HG03432 (cell line): ENCODE data around the gene TTLL11.
"Not testable (repeated sequence)": the region's sequence is repeated elsewhere in the genome, so short reads cannot be mapped to it uniquely, and the experiment has no call there.

Experiments used
- ATAC-seq: cut with Tn5 transposase; IDR thresholded peaks from one replicate; pipeline ENCODE4 v1.9.1; 2021; ENCODE audit warnings: mild to moderate bottlenecking, moderate library complexity; ENCODE audit not compliant: unreplicated experiment

The TTLL11 gene

DNA sequence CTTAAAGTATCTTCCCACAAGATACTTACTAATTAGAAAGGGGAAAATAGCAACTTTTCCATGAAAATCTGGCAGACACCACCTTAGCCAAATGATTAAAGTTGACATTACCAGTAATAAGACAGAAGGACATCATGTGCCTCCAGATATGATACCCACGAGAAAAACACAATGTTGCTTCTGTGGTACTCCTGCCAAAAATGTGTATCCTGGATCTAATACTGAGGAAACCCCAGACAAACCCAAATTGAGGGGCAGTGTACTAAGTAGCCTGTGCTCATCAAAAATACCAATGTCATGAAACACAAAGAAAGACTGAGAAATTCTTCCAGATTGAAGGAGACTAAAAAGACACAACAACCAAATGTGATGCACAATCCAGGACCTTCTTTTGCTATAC lies 85.3 kb downstream of the TTLL11 start:
- no peak for ATAC-seq

DNA sequence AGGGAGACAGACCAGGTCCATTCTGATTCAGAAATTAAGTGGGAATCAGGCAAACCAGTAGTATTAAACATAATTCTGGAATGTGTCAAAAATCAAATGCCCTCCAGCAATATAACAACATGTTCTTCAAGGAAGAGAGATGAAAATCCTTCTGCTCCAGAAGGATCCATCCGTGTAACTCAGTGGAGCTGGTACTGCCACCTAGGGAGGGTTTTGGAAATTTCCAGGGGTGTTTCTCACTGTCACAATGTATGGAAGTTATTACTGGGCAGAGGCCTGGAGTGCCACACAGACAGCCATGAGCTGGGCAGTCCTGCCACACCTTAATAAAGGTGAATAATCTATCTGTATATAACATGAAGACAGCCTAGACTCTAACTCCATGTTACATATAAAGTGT lies 87.5 kb downstream of the TTLL11 start:
- ATAC-seq, result no peak

DNA sequence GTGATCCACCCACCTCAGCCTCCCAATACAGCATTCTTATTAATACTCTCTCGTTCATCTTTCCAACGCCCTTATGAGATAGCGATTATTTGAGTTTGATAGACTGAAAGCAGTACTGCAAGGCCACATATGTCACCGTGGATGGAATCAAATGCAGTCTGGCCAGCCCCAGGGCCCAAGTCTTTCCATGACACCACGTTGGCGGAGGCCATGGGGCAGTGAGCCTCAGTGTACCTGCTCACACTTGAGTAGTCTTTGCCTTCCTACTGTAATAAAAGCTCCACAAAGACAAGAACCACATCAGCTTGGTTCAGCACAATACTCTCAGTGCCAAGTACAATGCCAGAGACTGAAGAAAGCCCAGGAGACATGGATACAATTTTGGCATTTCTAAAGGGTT lies 88.5 kb downstream of the TTLL11 start:
- no peak for ATAC-seq

DNA sequence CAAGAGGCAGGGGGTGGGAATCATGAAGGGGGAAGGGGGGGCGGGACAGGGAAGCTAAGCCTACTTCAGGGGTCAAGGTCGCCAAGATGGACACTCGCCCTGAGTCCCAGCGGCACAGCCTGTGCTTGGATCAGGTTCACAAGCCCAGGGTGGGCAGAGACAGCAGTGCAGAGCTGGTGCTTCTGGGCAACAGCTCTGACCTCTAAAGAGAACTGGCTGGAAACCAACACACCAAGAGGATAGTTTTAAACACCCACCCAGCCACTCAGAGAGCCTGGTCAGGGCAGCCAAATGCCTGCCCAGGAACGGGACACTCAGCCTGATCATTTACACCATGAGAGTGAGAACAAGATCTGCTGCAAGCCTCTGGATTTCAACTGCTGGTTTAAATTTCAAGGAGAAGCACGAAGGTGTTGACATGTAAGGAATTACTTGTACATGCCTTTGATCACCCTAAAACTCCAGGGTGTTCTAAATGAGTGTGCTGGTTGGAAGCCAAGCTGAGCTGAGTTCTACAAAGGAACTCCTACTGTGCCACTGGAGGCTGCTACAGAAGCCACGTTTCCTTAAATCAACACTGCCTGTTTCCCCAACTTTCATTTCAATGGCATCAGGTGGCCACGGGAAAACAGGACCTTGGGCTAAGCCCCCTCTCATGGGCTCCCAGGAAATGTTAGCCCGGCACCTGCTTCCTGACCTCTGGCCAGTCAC lies 91.5 kb downstream of the TTLL11 start:
- ATAC-seq, result no peak

DNA sequence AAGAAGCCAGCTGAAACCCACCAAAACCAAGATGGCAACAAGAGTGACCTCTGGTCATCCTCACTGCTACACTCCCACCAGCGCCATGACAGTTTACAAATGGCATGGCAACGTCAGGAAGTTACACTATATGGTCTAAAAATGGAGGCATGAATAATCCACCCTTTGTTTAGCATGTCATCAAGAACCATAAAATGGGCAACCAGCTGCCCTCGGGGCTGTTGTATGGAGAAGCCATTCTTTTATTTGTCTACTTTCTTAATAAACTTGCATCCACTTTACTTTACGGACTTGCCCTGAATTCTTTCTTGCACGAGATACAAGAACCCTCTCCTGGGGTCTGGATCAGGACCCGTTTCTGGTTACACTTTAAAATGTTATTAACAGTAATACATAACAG lies 92.6 kb downstream of the TTLL11 start:
- ATAC-seq, result not testable (repeated sequence)

DNA sequence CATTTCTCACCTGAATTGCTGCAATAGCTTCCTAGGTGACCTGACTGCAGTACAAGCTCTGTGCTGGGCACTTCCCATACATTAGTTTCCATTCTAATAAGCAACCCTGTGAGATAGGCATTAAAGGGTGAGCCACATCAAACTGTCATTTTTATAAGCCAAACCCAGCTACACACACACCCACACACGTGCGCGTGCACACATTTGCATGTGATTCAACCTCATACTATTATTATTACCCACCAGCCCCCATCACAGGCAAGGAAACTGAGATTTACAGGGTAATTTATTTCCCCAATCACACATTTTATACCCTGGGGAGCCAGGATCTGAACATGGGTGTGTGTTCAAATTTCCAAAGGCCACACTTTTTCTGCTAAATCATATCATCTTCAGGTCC lies 93.6 kb downstream of the TTLL11 start:
- no peak for ATAC-seq

DNA sequence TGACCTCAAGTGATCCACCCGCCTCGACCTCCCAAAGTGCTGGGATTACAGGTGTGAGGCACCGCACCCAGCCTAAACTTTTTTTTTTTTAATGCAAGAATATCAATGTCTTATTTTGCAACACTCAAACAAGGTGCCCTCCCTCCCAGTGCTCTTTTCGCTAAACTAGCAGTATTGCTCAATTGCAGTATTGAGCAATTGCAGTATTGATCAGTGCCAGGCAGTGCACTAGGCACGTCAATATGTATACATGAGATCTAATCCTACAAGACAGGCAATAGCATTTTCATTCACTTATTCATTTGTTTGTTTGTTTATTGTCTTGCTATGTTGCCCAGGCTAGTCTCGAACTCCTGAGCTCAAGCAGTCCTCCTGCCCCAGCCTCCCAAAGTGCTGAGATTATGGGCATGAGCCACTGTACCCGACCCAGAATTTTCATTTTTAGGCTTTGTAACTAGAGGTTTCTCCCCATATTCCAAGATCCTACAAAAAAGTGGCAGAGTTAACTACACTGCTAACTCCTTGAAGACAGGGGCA lies 94.5 kb downstream of the TTLL11 start:
- no peak for ATAC-seq

DNA sequence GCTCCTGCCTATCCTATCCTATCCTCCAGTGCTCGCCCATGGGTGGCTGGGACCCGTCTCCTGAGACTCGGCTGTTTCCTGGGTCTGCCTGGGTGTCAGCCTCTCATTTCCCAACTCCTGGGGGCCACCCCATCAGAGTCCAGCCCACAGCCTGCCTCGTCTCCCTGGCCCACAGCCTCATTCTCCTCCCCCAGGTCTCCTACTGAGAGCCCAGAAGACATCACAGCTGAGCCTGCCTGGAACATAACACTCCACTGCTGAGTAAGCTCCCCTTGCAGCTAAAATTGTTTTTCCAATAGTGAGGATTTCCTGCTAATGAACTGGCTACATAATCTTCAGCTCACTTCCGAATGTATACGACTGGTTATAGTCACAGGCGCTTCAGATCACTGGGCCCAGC lies 95.3 kb downstream of the TTLL11 start:
- no peak for ATAC-seq

DNA sequence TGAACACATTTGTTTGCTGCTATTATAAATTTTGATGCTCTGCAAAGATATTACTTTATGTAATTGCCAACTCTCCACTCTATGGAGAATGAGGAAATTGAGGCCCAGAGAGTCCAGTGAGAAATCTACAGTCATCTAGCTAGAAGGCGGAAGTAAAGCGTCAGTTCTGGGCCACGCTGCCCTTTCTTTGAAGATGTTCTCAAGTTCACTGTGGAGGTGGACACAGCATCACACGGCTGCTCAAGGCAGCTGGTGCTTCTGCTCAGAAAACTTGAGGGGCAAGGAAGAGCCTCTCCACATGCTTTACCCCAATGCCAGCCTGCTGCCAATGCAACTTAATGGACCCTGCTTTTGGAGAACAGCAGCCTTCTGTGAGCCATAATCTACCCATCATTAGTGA lies 96.3 kb downstream of the TTLL11 start:
- ATAC-seq, result no peak

DNA sequence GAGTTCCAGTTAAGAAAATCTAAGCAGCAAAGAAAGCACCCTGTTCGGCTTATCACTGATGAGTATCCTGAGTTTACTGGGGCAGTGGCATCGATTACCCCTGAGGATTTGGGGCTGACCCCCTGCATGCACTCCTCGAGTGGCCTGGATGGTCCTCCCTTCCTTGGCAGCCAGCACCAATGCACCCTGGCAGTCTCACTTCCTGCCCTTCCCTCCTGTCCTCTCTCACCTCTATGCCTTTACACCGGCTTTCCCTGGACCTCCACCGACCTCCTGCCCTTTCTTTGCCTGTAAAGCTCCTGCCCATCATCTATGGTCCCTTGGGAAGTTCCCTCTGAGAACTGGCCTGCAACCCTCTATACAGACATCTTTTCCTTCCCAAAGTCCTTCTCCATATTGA lies 97.1 kb downstream of the TTLL11 start:
- no peak for ATAC-seq

DNA sequence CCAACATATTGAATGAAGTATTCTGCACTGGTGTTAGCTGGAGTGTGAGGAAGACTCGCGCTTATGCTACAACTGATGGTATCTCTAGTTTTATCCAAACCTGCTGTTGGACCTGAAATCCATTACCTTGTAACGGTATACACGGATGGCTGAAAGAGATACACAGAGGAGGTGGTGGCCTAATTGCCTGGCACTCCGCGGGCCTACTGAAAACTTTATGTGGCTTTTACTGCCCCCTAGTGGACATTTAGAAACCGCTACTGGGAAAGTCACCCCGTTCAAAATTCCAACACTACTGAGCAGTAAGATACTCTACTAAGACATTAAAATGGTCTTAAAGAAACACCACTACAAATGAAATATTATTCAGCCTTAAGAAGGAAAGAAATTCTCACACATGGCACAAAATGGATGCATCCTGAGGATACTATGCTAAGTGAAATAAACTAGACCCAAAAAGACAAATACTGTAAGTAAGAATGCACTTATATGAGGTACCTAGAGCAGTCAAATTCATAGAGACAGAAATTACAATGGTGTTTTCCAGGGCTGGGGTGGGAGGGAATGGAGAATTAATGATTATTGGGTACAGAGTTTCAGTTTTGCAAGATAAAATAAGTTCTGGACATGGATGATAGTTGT lies 100.4 kb downstream of the TTLL11 start:
- ATAC-seq, result peak; percentile 46

DNA sequence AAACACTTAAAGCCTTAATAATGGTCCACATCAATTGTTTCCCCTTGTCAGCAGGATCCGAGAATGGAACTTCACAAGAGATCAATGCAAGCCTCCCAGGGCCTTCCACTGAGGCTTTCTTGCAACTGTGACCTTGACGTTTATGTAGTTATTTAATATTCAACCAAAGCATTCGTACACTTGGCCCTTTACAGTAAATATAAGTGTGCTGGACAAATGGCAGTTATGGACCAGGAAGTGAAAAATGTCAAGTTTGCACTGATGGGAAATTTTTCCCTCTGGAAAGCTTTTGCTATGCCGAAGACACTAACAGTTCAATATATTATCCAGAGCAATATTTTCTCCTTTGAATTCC lies 101.8 kb downstream of the TTLL11 start:
- no peak for ATAC-seq

DNA sequence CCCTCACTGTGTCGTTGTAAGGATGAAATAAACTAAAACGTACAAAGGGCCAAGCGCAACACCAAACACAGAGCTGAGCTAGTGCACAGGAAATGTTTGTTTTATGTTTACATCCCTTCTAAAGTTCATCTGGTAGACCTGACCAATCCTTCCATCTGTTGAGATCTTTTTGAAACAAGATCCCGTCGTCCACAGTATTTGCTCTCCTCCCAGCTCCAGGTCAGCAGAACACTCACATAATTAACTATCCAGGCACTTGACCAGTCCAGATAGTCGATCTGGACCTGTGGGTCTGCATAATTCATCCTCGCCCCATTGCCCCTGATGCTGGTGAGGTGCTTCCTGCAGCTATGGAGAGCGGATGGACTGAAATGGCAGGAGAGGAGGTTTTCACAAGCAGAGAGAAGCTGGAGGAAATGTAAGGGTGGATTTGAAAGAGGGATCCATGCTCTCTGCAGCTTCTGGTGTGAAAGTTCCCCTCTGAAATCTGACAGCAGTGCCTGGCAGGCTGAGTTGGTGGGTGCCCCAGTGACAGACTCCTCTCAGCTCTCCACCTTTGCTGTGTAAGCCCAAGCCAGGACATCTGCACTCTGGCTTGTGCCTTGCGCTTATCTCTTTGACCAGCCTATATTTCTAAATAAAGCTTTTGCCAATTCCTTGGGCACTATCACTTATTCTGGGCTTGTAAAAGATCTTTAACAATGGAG lies 102.4 kb downstream of the TTLL11 start:
- no peak for ATAC-seq

DNA sequence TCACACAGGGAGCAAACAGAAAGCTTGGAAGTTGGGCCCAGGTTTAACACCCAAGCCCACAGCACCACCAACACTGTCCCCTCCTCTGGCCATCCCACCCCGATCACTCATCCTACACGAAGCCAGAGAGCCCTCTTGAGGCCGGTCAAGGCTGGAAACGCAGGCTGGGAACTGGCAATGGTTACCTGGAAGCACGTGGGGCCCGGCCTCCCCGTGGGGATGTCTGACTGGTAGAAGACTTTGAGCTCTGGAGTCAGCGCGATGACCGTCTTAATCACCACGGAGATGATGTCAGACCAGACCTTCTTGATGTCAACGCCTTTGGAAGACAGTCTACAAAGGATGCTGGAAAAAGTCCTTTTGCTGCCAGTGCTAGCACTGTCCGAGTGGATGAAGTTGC lies 104.1 kb downstream of the TTLL11 start:
- no peak for ATAC-seq

DNA sequence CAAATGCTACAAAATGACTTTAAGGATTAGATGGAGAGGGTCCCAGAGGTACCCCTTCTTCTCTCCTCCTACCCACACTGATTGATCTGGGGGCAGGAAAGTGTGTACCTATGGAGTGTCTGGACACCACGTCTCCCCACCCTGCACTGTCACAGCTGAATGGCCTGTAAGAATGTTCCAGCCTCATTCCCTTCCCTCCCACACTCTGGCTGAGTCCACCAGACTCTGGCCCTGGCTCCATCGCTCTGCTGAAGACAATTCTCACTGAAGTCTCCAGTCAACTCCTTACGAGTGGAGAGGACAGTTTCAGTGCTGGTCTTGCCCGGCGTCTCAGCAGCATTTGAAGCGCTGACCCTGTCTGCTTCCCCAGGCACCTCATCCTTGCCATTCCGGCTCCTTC lies 105.8 kb downstream of the TTLL11 start:
- no peak for ATAC-seq

DNA sequence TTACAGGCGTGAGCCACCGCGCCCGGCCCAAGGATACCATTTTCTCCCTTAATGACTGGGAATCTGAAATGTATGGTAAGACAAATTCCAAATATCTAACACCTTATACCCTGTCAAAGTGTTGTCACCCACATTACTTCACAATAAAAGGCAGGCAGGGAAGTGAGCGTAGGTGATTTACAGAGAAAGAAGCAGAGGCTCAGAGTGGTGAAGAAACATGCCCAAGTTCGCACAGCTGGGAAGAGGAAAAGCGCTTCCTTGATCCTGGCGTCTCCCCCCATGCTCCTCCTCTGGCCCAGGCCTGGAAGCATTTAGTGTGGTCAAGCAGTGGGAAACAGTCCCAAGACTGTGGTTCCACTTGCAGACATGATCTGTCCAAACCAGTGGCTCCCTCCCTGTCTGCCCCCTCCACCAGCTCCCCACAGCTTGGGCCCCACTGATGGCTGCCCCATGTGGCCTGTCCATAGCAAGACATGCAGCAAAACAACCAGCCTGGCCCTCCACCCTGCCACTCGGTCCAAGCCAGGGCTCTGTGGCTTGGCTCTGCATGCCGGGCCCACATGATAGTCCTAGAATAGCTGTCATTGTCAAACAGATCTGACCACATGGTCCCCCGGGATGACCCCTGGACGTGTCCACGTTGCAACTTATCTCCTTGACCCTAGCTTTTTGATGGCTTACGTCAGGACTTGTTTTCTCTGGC lies 107.2 kb downstream of the TTLL11 start:
- ATAC-seq, result no peak

DNA sequence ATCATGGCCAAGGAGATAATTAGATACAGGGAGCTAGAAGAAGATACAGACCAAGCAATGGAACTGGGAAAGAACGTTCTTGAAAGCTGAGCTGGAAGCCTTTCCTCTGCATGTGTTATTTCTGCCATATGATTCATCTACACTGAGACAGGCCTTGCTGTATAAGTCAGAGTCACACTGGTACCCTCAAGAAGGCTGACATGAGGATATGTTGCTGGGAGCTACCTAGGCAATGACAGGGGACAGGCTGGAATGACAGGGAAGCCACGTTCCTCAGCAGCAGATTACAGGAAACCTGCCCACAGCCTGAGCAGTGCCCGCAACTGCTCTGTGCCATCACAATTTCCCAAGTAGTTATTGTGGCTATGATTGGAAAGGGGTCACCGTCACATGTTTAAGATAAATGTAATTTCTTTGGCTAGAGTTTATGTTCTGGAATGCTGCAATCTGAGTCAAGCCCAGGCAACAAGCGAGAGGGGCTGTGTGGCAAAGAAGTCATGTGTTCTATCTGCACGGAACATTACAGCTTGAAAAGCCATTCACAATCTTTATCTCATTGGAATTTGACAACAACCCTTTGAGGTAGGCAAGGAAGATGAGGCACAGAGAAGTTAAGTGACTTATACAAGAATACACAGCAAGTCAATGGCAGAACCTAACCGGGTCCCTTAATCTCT lies 108.2 kb downstream of the TTLL11 start:
- no peak for ATAC-seq

DNA sequence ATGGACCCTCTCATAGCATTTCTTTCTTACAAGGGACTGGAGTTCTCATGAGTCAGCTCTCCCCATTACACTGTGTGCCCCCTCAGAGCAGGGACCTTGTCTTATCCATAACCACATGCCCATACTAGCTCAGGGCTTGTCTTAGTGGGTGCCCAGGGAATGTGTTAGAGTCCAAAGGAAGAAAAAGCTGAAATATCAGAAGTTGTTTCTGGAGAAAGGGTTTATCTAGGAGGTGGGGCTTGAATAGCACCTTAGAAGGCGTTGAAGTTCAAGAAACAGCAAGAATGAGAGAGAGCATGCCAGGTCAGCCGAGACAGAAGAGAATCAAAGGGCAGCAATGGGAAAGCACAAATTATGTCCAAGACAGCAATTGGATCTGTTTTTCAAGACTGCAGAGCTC lies 109.4 kb downstream of the TTLL11 start:
- no peak for ATAC-seq

DNA sequence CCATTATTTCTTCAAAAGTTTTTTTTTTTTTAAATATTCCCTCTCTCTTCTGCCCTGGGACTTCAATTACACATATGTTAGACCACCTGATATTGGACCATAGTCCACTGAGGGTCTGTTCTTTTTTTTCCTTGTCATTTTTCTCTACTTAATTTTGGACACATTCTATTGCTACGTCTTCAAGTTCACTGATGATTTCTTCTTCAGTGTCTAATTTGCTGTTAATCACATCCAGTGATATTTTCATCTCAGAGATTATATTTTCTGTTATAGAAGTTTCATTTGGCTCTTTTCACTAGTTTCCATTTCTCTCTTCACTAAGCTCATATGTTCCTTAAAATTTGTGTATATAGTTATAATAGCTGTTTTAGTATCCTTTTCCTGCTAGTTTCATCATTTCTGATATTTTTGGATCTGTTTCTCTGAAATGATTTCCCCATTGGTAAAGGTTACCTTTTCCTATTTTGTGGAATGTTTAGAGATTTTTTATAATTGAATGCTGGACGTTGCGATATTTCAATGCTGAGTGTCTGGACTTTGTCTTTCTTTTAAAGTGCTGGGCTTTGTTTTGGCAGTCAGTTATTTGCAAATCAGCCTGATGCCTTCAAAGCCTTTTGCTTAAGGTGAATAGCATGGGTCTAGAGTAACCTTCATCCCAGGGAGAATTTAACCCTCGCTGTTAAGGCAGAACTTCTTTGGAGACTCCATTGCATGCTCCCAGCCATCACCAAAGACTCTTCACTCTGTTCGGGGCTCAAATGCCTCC lies 111.8 kb downstream of the TTLL11 start:
- ATAC-seq, result no peak

DNA sequence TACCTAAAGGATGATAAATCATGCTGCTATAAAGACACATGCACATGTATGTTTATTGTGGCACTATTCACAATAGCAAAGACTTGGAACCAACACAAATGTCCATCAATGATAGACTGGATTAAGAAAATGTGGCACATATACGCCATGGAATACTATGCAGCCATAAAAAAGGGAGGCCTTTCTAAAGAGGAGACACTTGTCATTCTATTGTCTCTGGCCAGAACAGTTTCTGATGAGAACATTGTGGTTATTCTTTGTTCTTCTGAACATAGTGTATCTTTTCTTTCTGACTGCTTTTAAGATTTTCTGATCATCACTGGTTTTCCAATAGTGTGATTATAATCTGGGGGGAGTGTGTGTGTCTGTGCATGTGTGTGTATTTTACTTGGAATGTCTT lies 112.4 kb downstream of the TTLL11 start:
- not testable (repeated sequence) for ATAC-seq
